H1 (cell line): ENCODE measurements around the gene PCDHGB6. TPM values are rescaled to one million over a fixed set of nuclear protein-coding genes. Genes with fewer than 3 reads are reported as not detected.

Source experiments
- CTCF ChIA-PET: fragments of 300-600 bp; sonication (Branson Sonifier 250); formaldehyde crosslinking; loops from one replicate; lab custom pipeline; 2021; ENCODE audit not compliant: partially characterized antibody; lab: Charles Lee
- POLR2A ChIA-PET: fragments of 300-600 bp; sonication (Branson Sonifier 250); formaldehyde crosslinking; loops from one replicate; lab custom pipeline; 2021; ENCODE audit warnings: inconsistent platforms; ENCODE audit not compliant: partially characterized antibody; lab: Charles Lee
- DNase-seq, 2 experiments: peaks; one replicate each; pipeline versions ENCODE4 v3.0.0 to v3.0.0-alpha.2; 2010 to 2022; ENCODE audit warnings: low spot score in 2 of 2, low read depth in 1 of 2, mixed read lengths in 1 of 2
- FAIRE-seq: peaks from 2 replicates; lab custom pipeline; 2011; peaks lifted over from hg19 to GRCh38; lab: Jason Lieb, UNC
- H2AFZ ChIP-seq: 2 replicates; pipeline ENCODE4 v1.8.1; 2012; ENCODE audit warnings: low read length, inconsistent platforms
- H2AK5ac ChIP-seq: 2 replicates; pipeline ENCODE4 v1.6.1; 2013; ENCODE audit warnings: low read depth, low read length
- H2BK120ac ChIP-seq: replicated peaks from 2 replicates; pipeline ENCODE3; 2013; ENCODE audit warnings: low read depth, low read length, inconsistent platforms
- H2BK12ac ChIP-seq: 2 replicates; pipeline ENCODE4 v1.6.1; 2013; ENCODE audit warnings: low read depth, low read length
- H2BK15ac ChIP-seq: 2 replicates; pipeline ENCODE4 v1.6.1; 2013; ENCODE audit warnings: low read length
- H2BK20ac ChIP-seq: 2 replicates; pipeline ENCODE4 v1.6.1; 2013; ENCODE audit warnings: low read length
- H2BK5ac ChIP-seq: 2 replicates; pipeline ENCODE4 v1.6.1; 2013; ENCODE audit warnings: low read depth, low read length
- H3K14ac ChIP-seq: 2 replicates; pipeline ENCODE4 v1.6.1; 2013; ENCODE audit warnings: inconsistent platforms; ENCODE audit not compliant: insufficient read length
- H3K18ac ChIP-seq: 2 replicates; pipeline ENCODE4 v1.6.1; 2013; ENCODE audit warnings: low read length; ENCODE audit errors: extremely low read depth
- H3K23ac ChIP-seq: 2 replicates; pipeline ENCODE4 v1.6.1; 2013; ENCODE audit warnings: inconsistent platforms; ENCODE audit not compliant: insufficient read length
- H3K23me2 ChIP-seq: 2 replicates; pipeline ENCODE4 v1.6.1; 2013; ENCODE audit warnings: low read depth, low read length
- H3K27ac ChIP-seq: 2 replicates; pipeline ENCODE4 v1.6.1; 2011; ENCODE audit warnings: low read depth, low read length, inconsistent platforms
- H3K27me3 ChIP-seq, 4 experiments: replicated peaks in 1 of 4; 1 replicate in 1 of 4; 2 replicates in 3 of 4; pipeline versions ENCODE4 v1.6.1 to v1.8.1; 2011 to 2013; ENCODE audit warnings: low read length in 3 of 4, mild to moderate bottlenecking in 3 of 4, inconsistent platforms in 2 of 4, mixed read lengths in 2 of 4, moderate library complexity in 1 of 4; ENCODE audit not compliant: control insufficient read depth in 3 of 4, insufficient read depth in 3 of 4; ENCODE audit errors: extremely low read depth in 1 of 4
- H3K36me3 ChIP-seq, 4 experiments: 2 replicates each; pipeline versions ENCODE4 v1.6.1 to v1.8.1; 2011 to 2013; ENCODE audit warnings: mild to moderate bottlenecking in 4 of 4, low read length in 3 of 4, moderate library complexity in 2 of 4, control low read depth in 1 of 4, inconsistent platforms in 1 of 4; ENCODE audit not compliant: insufficient read depth in 4 of 4, control insufficient read depth in 2 of 4
- H3K4ac ChIP-seq: replicated peaks from 2 replicates; pipeline ENCODE3; 2013; ENCODE audit warnings: low read length, low read depth, mixed read lengths, inconsistent platforms; ENCODE audit not compliant: insufficient read length
- H3K4me1 ChIP-seq, 4 experiments: replicated peaks in 1 of 4; 1 replicate in 1 of 4; 2 replicates in 3 of 4; pipeline versions ENCODE4 v1.6.1 to v1.8.1; 2011 to 2013; ENCODE audit warnings: low read length in 3 of 4, inconsistent platforms in 2 of 4, mixed read lengths in 1 of 4; ENCODE audit not compliant: insufficient read depth in 4 of 4, control insufficient read depth in 3 of 4
- H3K4me2 ChIP-seq, 2 experiments: 2 replicates each; pipeline versions ENCODE4 v1.6.1 to v1.8.1; 2011 to 2013; ENCODE audit warnings: low read depth in 2 of 2, low read length in 2 of 2, control low read depth in 1 of 2, inconsistent platforms in 1 of 2, mild to moderate bottlenecking in 1 of 2; ENCODE audit not compliant: insufficient read depth in 1 of 2
- H3K4me3 ChIP-seq, 4 experiments: fragments of 200-600, 300-600 bp in 1 of 4; sonication (generic), shearing (Covaris generic), sonication (Bioruptor Twin) in 1 of 4; 2 replicates each; pipeline versions ENCODE4 v1.5.1 to v1.8.1; 2011 to 2016; ENCODE audit warnings: low read length in 4 of 4, low read depth in 3 of 4, control low read depth in 2 of 4, inconsistent platforms in 2 of 4, mild to moderate bottlenecking in 2 of 4, mixed read lengths in 1 of 4, moderate library complexity in 1 of 4; ENCODE audit not compliant: insufficient read depth in 2 of 4; ENCODE audit errors: extremely low read depth in 1 of 4
- H3K56ac ChIP-seq: replicated peaks from 2 replicates; pipeline ENCODE3; 2013; ENCODE audit warnings: low read depth, mild to moderate bottlenecking, mixed read lengths, low read length, inconsistent platforms; ENCODE audit not compliant: insufficient read length
- H3K79me1 ChIP-seq: 2 replicates; pipeline ENCODE4 v1.6.1; 2013; ENCODE audit warnings: low read depth, low read length, control low read depth
- H3K79me2 ChIP-seq, 2 experiments: 2 replicates each; pipeline versions ENCODE4 v1.6.1 to v1.8.1; 2012 to 2013; ENCODE audit warnings: low read length in 2 of 2, mild to moderate bottlenecking in 2 of 2, inconsistent platforms in 1 of 2; ENCODE audit not compliant: insufficient read depth in 2 of 2, control insufficient read depth in 1 of 2
- H3K9ac ChIP-seq, 4 experiments: replicated peaks in 1 of 4; 1 replicate in 1 of 4; 2 replicates in 3 of 4; pipeline versions ENCODE4 v1.6.1 to v1.8.1; 2011 to 2013; ENCODE audit warnings: low read depth in 3 of 4, low read length in 3 of 4, control low read depth in 2 of 4, mild to moderate bottlenecking in 2 of 4, moderate library complexity in 2 of 4, inconsistent platforms in 1 of 4; ENCODE audit errors: extremely low read depth in 1 of 4
- H3K9me3 ChIP-seq, 2 experiments: 2 replicates each; pipeline versions ENCODE4 v1.6.1 to v1.8.1; 2012 to 2013; ENCODE audit warnings: mild to moderate bottlenecking in 2 of 2, moderate library complexity in 2 of 2, control low read depth in 1 of 2, inconsistent platforms in 1 of 2, low read depth in 1 of 2, low read length in 1 of 2, mixed read lengths in 1 of 2; ENCODE audit not compliant: insufficient read depth in 2 of 2
- H4K20me1 ChIP-seq, 2 experiments: replicated peaks in 1 of 2; 2 replicates each; pipeline versions ENCODE3 to v1.8.1; 2011 to 2013; ENCODE audit warnings: inconsistent platforms in 2 of 2, low read length in 2 of 2, mild to moderate bottlenecking in 1 of 2; ENCODE audit not compliant: insufficient read depth in 2 of 2, control insufficient read depth in 1 of 2
- H4K5ac ChIP-seq: 2 replicates; pipeline ENCODE4 v1.6.1; 2013; ENCODE audit warnings: low read length, low read depth, mixed read lengths, inconsistent platforms; ENCODE audit not compliant: insufficient read length
- H4K8ac ChIP-seq: 2 replicates; pipeline ENCODE4 v1.8.0; 2013; ENCODE audit warnings: mild to moderate bottlenecking, moderate library complexity, low read length, inconsistent platforms; ENCODE audit not compliant: insufficient read depth; ENCODE audit errors: extremely low read depth
- H4K91ac ChIP-seq: replicated peaks from 2 replicates; pipeline ENCODE3; 2013; ENCODE audit warnings: low read length, mixed read lengths, inconsistent platforms; ENCODE audit not compliant: insufficient read length
- BACH1 ChIP-seq: IDR thresholded peaks from 2 replicates; pipeline ENCODE4 v1.6.1; 2012; ENCODE audit warnings: low read length, improper control_type of control experiment
- CBX5 ChIP-seq: fragments of 300-800, 300-1000 bp; sonication (generic); IDR thresholded peaks from 2 replicates; pipeline ENCODE4 v1.7.1; 2016; ENCODE audit warnings: antibody characterized with exemption, low read length, low read depth
- HDAC6 ChIP-seq: IDR thresholded peaks from one replicate; pipeline ENCODE4 v1.7.1; 2012; ENCODE audit warnings: low read depth, mild to moderate bottlenecking, inconsistent platforms, low read length, moderate library complexity
- KDM4A ChIP-seq: IDR thresholded peaks from one replicate; pipeline ENCODE4 v1.7.1; 2012; ENCODE audit warnings: low read depth, mild to moderate bottlenecking, moderate library complexity, low read length, inconsistent platforms; ENCODE audit not compliant: severe bottlenecking
- MAFK ChIP-seq: IDR thresholded peaks from 2 replicates; pipeline ENCODE4 v1.6.1; 2012; ENCODE audit warnings: low read depth, mild to moderate bottlenecking, improper control_type of control experiment, low read length
- POU5F1 ChIP-seq: IDR thresholded peaks from 2 replicates; pipeline ENCODE4 v1.6.1; 2011; ENCODE audit warnings: low read depth, mild to moderate bottlenecking, low read length, moderate library complexity
- RBBP5 ChIP-seq: IDR thresholded peaks from 2 replicates; pipeline ENCODE4 v1.7.1; 2012; ENCODE audit warnings: low read depth, mild to moderate bottlenecking, inconsistent platforms, low read length, moderate library complexity, borderline replicate concordance
- RXRA ChIP-seq: IDR thresholded peaks from 2 replicates; pipeline ENCODE4 v1.6.1; 2011; ENCODE audit warnings: low read depth, mild to moderate bottlenecking, low read length, moderate library complexity; ENCODE audit not compliant: insufficient read depth
- SRF ChIP-seq: IDR thresholded peaks from 2 replicates; pipeline ENCODE4 v1.6.1; 2011; ENCODE audit warnings: mild to moderate bottlenecking, low read depth, low read length, moderate library complexity
- TAF1 ChIP-seq: IDR thresholded peaks from 2 replicates; pipeline ENCODE4 v1.6.1; 2011; ENCODE audit warnings: mild to moderate bottlenecking, low read depth, low read length
- USF2 ChIP-seq: IDR thresholded peaks from 2 replicates; pipeline ENCODE4 v1.6.1; 2011; ENCODE audit warnings: low read length, improper control_type of control experiment
- ZNF274 ChIP-seq: IDR thresholded peaks from 2 replicates; pipeline ENCODE4 v1.7.0; 2012; ENCODE audit warnings: low read length, borderline replicate concordance; ENCODE audit errors: extremely low read depth
- WGBS, 2 experiments: shearing (Covaris generic) in 1 of 2; methylation state at CpG; one replicate each; pipeline versions ENCODE4 v1.1.6 to v1.1.7; 2013 to 2015; ENCODE audit warnings: low lambda C conversion rate in 2 of 2, mixed read lengths in 2 of 2, inconsistent platforms in 1 of 2, low coverage in 1 of 2, missing lambda C conversion rate in 1 of 2; ENCODE audit not compliant: insufficient replicate concordance in 2 of 2, insufficient coverage in 1 of 2, insufficient read length in 1 of 2; ENCODE audit errors: extremely low coverage in 1 of 2, missing lambda C conversion rate in 1 of 2; 5-methylcytosine and 5-hydroxymethylcytosine counted together
- polyA plus RNA-seq, 7 experiments: library from polyadenylated mRNA; depleted of rRNA in 3 of 7; stranded (reverse) in 5 of 7; unstranded in 2 of 7; fragments of >200 nt in 5 of 7; fragments of 200-250 nt in 2 of 7; gene quantifications; 1 replicate in 5 of 7; 2 replicates in 1 of 7; 4 replicates in 1 of 7; pipeline versions ENCODE4 v1.2.1 to v1.2.3, GENCODE V29; 2011 to 2013; ENCODE audit warnings: missing spikeins in 2 of 7, mixed read lengths in 2 of 7
- total RNA-seq: library from RNA; stranded (reverse); fragmentation: NEBNext Ultra II Directional; extraction: Animal tissue kit (Norgen Biotek cat#: 25700); gene quantifications from 2 replicates; pipeline ENCODE4 v1.2.1, GENCODE V29; 2021

Gene PCDHGB6
- total and polyA plus RNA-seq, 2 of the 8 experiments (the other 6 are each of a cell fraction or from before 2014, with no cell fraction given), result 3.4 to 4.1 TPM

GRCh38 chr5:141382469-141383294 is 25.1 kb upstream of the PCDHGB6 start, which contains the start of gene PCDHGA7:
Gene PCDHGA7, plus strand, starts transcription at chr5:141382742. Its CDS starts 158 bp downstream, at chr5:141382900.
- H3K9me3 ChIP-seq, result peaks cover 22 to 26% of the 10 kb centered on the region in 2 experiments
- H3K27me3 ChIP-seq, result no peaks in the 10 kb centered on the region
- no peak within 1 kb of the TSS for H3K4me2 ChIP-seq
- CTCF ChIA-PET, result interaction anchor here (0.7 to 1.0 kb wide), 3 partner anchors 27 to 160 kb away, joined by 3 to 4 read pairs (median 3); partner anchors contain the start of gene PCDHB14
- no peak for DNase-seq
- POLR2A ChIA-PET, result no interaction called here
- H3K36me3 ChIP-seq, result no peaks in the 10 kb centered on the region; a peak in 1 of 8 replicates
- H2AK5ac ChIP-seq, result no peak within 1 kb of the TSS
- H3K27ac ChIP-seq, result no peak within 1 kb of the TSS
- H3K18ac ChIP-seq, result no peak within 1 kb of the TSS
- no peaks in the 10 kb centered on the region for H3K79me1 ChIP-seq
- no peak within 1 kb of the TSS for H2BK15ac ChIP-seq
- 95% methylated on average over 37 of the region's 37 CpGs; no CpG with 5 or more reads in 1 of the 2 experiments for WGBS, 2 experiments
- H2AFZ ChIP-seq, result no peak within 1 kb of the TSS
- H3K4me3 ChIP-seq, result no peak within 1 kb of the TSS
- H4K20me1 ChIP-seq, result no peaks in the 10 kb centered on the region
- no peaks in the 10 kb centered on the region; the same call in 1 of the 2 replicates for H3K23me2 ChIP-seq
- H4K91ac ChIP-seq, result no peak within 1 kb of the TSS
- no peak within 1 kb of the TSS for H3K56ac ChIP-seq
- no peak within 1 kb of the TSS for H4K5ac ChIP-seq
- H3K14ac ChIP-seq, result no peak within 1 kb of the TSS
- no peaks in the 10 kb centered on the region for H3K79me2 ChIP-seq
- no peak within 1 kb of the TSS; the same call in 1 of the 2 replicates for H4K8ac ChIP-seq
- H2BK5ac ChIP-seq, result no peak within 1 kb of the TSS
- no peak within 1 kb of the TSS for H3K9ac ChIP-seq
- no peak within 1 kb of the TSS for H2BK20ac ChIP-seq
- H2BK120ac ChIP-seq, result no peak within 1 kb of the TSS
- no peak within 1 kb of the TSS for H2BK12ac ChIP-seq
- no peak for FAIRE-seq
- H3K4ac ChIP-seq, result no peak within 1 kb of the TSS
- no peak within 1 kb of the TSS for H3K23ac ChIP-seq
- H3K4me1 ChIP-seq, result no peaks in the 10 kb centered on the region
- TF ChIP-seq RXRA (no peak), KDM4A (no peak), SRF (no peak), RBBP5 (no peak), BACH1 (no peak), CBX5 (no peak), USF2 (no peak), HDAC6 (no peak), ZNF274 (no peak), MAFK (no peak), TAF1 (no peak), POU5F1 (no peak)
